CD4-positive, alpha-beta T cell treated with Interleukin-4 for 1 hour (primary cell): ENCODE data around the gene NPL.

Experiments
- DNase-seq, 2 donors: peaks; one replicate each; pipeline ENCODE4 v3.0.0-alpha.2; 2020 to 2022

Gene NPL

DNA sequence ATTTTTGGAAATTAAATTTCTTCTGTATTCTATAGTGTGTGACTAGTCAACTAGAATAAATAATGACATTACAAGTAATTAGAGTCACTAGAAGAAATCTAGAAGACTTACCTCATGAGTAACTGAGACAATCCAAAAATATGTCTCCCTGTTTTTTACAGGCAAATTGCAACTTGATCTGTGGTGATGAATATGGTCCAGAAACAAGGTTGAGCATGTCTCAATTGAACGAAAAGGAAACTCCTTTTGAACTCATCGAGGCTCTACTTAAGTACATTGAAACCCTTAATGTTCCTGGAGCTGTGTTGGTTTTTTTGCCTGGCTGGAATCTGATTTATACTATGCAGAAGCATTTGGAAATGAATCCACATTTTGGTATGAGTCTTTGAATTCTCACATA, 86.3 kb downstream of the NPL start:
- no peak for DNase-seq

DNA sequence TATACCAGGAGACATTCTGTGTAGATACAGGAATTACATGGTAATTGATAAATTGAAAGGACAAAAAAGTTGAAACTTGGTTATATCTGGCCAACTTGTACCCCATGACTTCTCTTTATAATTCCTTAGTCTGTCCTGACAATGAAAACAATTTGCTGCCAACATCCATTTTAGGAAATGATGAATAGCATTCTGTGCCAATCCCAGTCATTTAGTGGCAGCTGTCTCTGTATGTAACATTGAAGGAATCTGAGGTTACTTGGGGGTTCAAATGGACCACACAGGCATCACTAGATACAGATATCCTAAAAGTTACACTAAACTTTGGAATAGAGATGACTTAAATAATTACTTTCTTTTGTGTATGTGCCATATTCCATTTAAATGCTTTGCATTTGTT, 87.8 kb downstream of the NPL start:
- no peak for DNase-seq

DNA sequence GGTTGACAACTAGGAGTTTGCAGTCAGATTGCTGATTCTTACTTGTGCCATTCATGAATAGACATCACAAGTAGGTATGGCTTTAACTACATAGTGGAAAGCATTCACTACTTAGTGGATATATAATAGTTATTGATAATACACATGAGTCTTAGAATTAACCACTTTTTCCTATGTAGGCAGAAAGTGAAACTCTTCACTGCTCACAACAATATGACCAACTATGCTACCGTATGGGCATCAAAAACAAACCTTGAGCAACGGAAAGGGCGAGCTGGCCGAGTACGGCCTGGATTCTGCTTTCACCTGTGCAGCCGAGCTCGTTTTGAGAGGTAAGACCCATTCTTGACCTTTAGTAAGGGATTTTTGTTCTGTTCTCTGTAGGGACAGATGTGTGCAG, 88.3 kb downstream of the NPL start:
- no peak for DNase-seq
